Parathyroid adenoma (tissue), 2 donors: ENCODE measurements around the gene TXNDC11.
A peak's percentile ranks its signal among the peaks of the same experiment; 100 is the strongest.

Experiments used
- H2AFZ ChIP-seq: fragments of 300-600 bp; sonication (generic); one replicate; pipeline ENCODE4 v1.7.0; 2017; ENCODE audit warnings: antibody characterized with exemption, mild to moderate bottlenecking
- H3K27ac ChIP-seq: fragments of 300-600 bp; sonication (generic); one replicate; pipeline ENCODE4 v1.7.0; 2017
- H3K27me3 ChIP-seq: fragments of 300-600 bp; sonication (generic); one replicate; pipeline ENCODE4 v1.7.0; 2017; ENCODE audit warnings: low read length; ENCODE audit not compliant: control insufficient read depth, insufficient read depth
- H3K36me3 ChIP-seq: fragments of 300-600 bp; sonication (generic); one replicate; pipeline ENCODE4 v1.7.0; 2017; ENCODE audit warnings: low read length; ENCODE audit not compliant: control insufficient read depth, insufficient read depth
- H3K4me1 ChIP-seq: fragments of 300-600 bp; sonication (generic); one replicate; pipeline ENCODE4 v1.7.0; 2017; ENCODE audit warnings: control low read depth
- H3K4me2 ChIP-seq: fragments of 300-600 bp; sonication (generic); one replicate; pipeline ENCODE4 v1.7.0; 2017; ENCODE audit warnings: low read length
- H3K4me3 ChIP-seq: fragments of 300-600 bp; sonication (generic); one replicate; pipeline ENCODE4 v1.7.0; 2017; ENCODE audit warnings: low read depth, low read length
- H3K79me2 ChIP-seq: fragments of 300-600 bp; sonication (generic); one replicate; pipeline ENCODE4 v1.7.0; 2017; ENCODE audit warnings: control low read depth
- H3K9ac ChIP-seq: fragments of 300-600 bp; sonication (generic); one replicate; pipeline ENCODE4 v1.7.0; 2017; ENCODE audit warnings: mild to moderate bottlenecking
- H3K9me3 ChIP-seq: fragments of 300-600 bp; sonication (generic); one replicate; pipeline ENCODE4 v1.7.0; 2017; ENCODE audit warnings: low read length; ENCODE audit not compliant: control insufficient read depth
- CTCF ChIP-seq: fragments of 300-600 bp; sonication (generic); IDR thresholded peaks from one replicate; pipeline ENCODE4 v1.7.0; 2017; ENCODE audit warnings: antibody characterized with exemption, mild to moderate bottlenecking
- donor health status: primary hyperparathyroidism.

Gene TXNDC11

DNA sequence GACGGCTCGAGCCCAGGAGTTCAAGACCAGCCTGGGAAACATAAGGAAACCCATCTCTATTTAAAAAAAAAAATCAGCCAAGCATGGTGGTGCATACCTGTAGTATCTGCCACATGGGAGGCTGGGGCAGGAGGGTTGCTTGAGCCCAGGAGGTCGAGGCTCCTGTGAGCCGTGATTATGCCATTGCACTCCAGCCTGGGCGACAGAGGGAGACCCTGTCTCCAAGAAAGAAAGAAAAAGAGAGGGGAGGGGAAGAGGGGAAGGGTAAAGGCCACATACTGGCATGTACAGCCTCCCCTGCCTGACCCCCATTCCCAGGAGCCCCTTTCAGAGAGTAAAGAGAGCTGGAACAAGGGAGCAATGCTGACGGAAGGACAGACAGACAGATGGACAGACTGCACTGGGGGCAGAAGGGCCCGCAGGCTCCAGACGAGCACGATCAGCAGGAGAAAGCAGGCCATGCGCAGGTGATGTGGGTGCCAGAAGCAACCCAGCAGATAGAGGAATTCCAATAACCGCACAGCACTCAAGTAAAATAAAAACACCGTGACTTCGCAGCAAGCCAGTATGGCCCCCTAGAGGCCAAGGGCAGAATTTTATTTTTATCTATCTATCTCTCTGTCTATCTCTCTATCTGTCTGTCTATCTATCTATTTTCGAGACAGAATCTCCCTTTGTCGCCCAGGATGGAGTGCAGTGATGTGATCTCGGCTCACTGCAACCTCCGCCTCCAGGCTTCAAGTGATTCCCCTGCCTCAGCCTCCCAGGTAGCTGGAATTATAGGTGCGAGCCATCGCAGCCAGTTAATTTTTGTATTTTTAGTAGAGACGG is 101.5 kb downstream of the TXNDC11 start:
- no peaks in the 10 kb centered on the region for H3K27me3 ChIP-seq
- no peak overlapping the region for H3K4me3 ChIP-seq
- peak overlapping the region; percentile 76 for H2AFZ ChIP-seq
- peak; percentile 93 for TF ChIP-seq CTCF
- H3K9ac ChIP-seq, result no peak overlapping the region
- peaks cover 23% of the 10 kb centered on the region for H3K4me1 ChIP-seq
- peak overlapping the region; percentile 96 for H3K27ac ChIP-seq
- no peaks in the 10 kb centered on the region for H3K9me3 ChIP-seq
- peak overlapping the region; percentile 38 for H3K4me2 ChIP-seq
- no peaks in the 10 kb centered on the region for H3K79me2 ChIP-seq
- H3K36me3 ChIP-seq, result no peaks in the 10 kb centered on the region

GRCh38 chr16:11639925-11640899 is 102.4 kb downstream of the TXNDC11 start:
- H2AFZ ChIP-seq, result peak overlapping the region; percentile 76
- H3K27me3 ChIP-seq, result no peaks in the 10 kb centered on the region
- no peaks in the 10 kb centered on the region for H3K79me2 ChIP-seq
- H3K4me3 ChIP-seq, result no peak overlapping the region
- peaks cover 23% of the 10 kb centered on the region for H3K4me1 ChIP-seq
- no peak overlapping the region for H3K9ac ChIP-seq
- no peaks in the 10 kb centered on the region for H3K9me3 ChIP-seq
- no peaks in the 10 kb centered on the region for H3K36me3 ChIP-seq
- H3K27ac ChIP-seq, result peak overlapping the region; percentile 96
- TF ChIP-seq CTCF, result no peak
- H3K4me2 ChIP-seq, result peak overlapping the region; percentile 42

DNA sequence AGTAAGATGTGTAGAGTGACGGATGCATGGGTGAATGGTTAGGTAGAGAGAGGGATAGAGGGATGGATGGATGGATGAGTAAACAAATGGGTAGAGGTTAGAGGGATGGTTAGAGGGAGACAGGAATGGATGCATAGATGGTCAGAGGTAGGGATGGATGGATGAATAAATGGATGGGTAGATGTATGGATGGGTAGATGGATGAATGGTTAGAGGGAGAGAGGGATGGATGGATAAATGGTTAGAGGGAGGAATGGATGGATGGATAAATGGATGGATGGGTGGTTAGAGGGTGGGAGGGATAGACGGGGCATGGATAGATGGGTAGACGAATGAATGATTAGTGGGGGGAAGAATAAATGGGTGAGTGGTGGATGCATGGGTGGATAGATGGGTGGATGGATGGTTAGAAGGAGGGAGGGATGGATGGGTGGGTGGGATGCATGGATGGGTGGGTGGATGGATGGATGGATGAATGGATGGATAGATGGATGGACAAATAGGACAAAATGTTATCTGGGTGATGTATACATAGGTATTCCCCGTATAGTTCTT is 103.6 kb downstream of the TXNDC11 start:
- no peak overlapping the region for H3K27ac ChIP-seq

GRCh38 chr16:11638140-11638539 is 104.5 kb downstream of the TXNDC11 start:
- no peaks in the 10 kb centered on the region for H3K9me3 ChIP-seq
- no peaks in the 10 kb centered on the region for H3K27me3 ChIP-seq
- H2AFZ ChIP-seq, result no peak overlapping the region
- no peaks in the 10 kb centered on the region for H3K79me2 ChIP-seq
- H3K4me3 ChIP-seq, result no peak overlapping the region
- no peak for TF ChIP-seq CTCF
- no peak overlapping the region for H3K4me2 ChIP-seq
- no peak overlapping the region for H3K27ac ChIP-seq
- peaks cover 27% of the 10 kb centered on the region for H3K4me1 ChIP-seq
- no peaks in the 10 kb centered on the region for H3K36me3 ChIP-seq
- no peak overlapping the region for H3K9ac ChIP-seq

More for the DNA sequence above, 103.6 kb downstream of the TXNDC11 start:
- Histone ChIP-seq H3K79me2 (no peaks in the 10 kb centered on the region), H3K27me3 (no peaks in the 10 kb centered on the region), H3K9ac (no peak overlapping the region), H3K9me3 (no peaks in the 10 kb centered on the region), H2AFZ (no peak overlapping the region), H3K4me1 (peaks cover 26% of the 10 kb centered on the region), H3K4me3 (no peak overlapping the region), H3K4me2 (no peak overlapping the region), H3K36me3 (no peaks in the 10 kb centered on the region)
- no peak for TF ChIP-seq CTCF
